PFSK-1 (cell line): ENCODE results near the gene SEPSECS.

Source experiments
- FOXP2 ChIP-seq: optimal IDR thresholded peaks from 2 replicates; pipeline ENCODE3; 2011; ENCODE audit warnings: borderline replicate concordance, control low read depth, inconsistent platforms; ENCODE audit not compliant: insufficient read depth; ENCODE audit errors: extremely low read length, extremely low read depth
- POLR2AphosphoS5 ChIP-seq: IDR thresholded peaks from 2 replicates; pipeline ENCODE4 v1.6.1; 2012; ENCODE audit warnings: low read depth, mild to moderate bottlenecking, control low read depth, low read length, moderate library complexity
- REST ChIP-seq, 2 experiments: IDR thresholded peaks; 2 replicates each; pipeline versions ENCODE4 v1.6.1 to v1.8.0; 2011 to 2012; ENCODE audit warnings: low read depth in 2 of 2, low read length in 2 of 2, control low read depth in 1 of 2, inconsistent platforms in 1 of 2, mild to moderate bottlenecking in 1 of 2, moderate library complexity in 1 of 2; ENCODE audit not compliant: insufficient read depth in 1 of 2
- SIN3A ChIP-seq: IDR thresholded peaks from 2 replicates; pipeline ENCODE4 v1.6.1; 2012; ENCODE audit warnings: mild to moderate bottlenecking, low read length, moderate library complexity, borderline replicate concordance; ENCODE audit not compliant: insufficient read depth
- TAF1 ChIP-seq: IDR thresholded peaks from 2 replicates; pipeline ENCODE4 v1.6.1; 2012; ENCODE audit warnings: low read length, control low read depth, borderline replicate concordance; ENCODE audit not compliant: insufficient read depth

The SEPSECS gene

DNA sequence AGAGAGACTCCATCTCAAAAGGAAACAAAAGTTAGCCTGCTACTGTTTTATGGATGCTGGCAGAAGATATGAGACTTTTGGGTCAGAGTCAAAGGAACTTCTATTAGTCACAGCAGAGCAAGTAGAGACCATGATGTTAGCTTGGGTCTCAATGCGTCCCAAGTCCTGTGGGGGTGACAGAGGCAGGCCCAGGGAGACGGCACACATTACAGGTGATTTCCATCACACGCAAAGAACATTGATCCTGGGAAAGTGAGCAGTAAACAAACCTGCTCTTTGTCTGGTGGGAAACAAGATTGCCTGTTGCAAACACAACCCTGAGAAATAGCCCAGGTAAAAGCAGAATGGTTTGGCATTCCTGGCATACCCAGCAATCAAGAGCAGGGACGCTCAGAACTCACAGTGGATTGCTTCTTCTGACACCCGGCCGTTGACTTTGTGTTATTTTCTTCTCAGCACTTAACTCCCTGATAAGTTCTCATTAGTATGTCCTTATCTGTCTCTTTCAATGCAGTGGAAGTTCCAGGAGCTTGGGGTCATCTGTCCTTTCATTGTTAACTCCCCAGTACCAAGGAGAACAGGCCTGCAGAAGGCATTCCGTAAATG, 78.3 kb downstream of the SEPSECS start:
- no peak for TF ChIP-seq POLR2AphosphoS5
- TF ChIP-seq SIN3A, result no peak
- TF ChIP-seq REST (IDR thresholded peaks at IDR 0.05; ENCODE audit: insufficient read depth in 1 of 2, low read depth in 2 of 2, low read length in 2 of 2), result no peak
- no peak for TF ChIP-seq FOXP2

GRCh38 chr4:25080571-25080970, 79.7 kb downstream of the SEPSECS start:
- TF ChIP-seq POLR2AphosphoS5 (no peak), TAF1 (no peak), SIN3A (no peak), REST (IDR thresholded peaks at IDR 0.05; ENCODE audit: insufficient read depth in 1 of 2, low read depth in 2 of 2, low read length in 2 of 2) (no peak), FOXP2 (no peak)

DNA sequence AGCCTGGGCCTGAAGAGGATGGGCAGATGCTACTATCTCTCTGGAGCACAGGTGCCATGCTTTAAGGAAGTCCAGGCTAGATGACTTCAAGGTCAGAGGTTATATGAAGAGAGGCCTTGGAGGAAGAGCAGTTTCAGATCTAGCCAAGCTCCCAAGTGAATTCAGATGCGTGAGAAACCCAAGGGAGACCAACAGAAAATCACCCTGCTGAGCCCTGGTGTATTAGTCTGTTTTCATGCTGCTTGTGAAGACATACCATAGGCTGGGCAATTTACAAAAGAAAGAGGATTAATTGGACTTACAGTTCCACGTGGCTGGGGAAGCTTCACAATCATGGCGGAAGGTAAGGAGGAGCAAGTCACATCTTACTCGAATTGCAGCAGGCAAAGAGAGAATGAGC, 81.7 kb downstream of the SEPSECS start:
- TF ChIP-seq REST (IDR thresholded peaks at IDR 0.05; ENCODE audit: insufficient read depth in 1 of 2, low read depth in 2 of 2, low read length in 2 of 2) (no peak), SIN3A (no peak)

- TF ChIP-seq FOXP2 (no peak), REST (IDR thresholded peaks at IDR 0.05; ENCODE audit: insufficient read depth in 1 of 2, low read depth in 2 of 2, low read length in 2 of 2) (no peak), POLR2AphosphoS5 (no peak), TAF1 (no peak), SIN3A (no peak)
Observed at GRCh38 chr4:25076625-25077398, 83.4 kb downstream of the SEPSECS start.
